Fibroblast of lung (primary cell): ENCODE data around the gene FBXL2. TPM values are rescaled to one million over a fixed set of nuclear protein-coding genes. Genes with fewer than 3 reads are reported as not detected.

Source experiments
- DNase-seq, 2 donors: peaks; one replicate each; pipeline versions ENCODE4 v3.0.0 to v3.0.0-alpha.2; 2010; ENCODE audit warnings: low read depth in 2 of 2
- H2AFZ ChIP-seq: 2 replicates; pipeline ENCODE4 v1.5.1; 2012; ENCODE audit warnings: low read length, control low read depth, inconsistent platforms
- H3K27ac ChIP-seq: 2 replicates; pipeline ENCODE4 v1.5.1; 2011; ENCODE audit warnings: low read length, control low read depth; ENCODE audit not compliant: insufficient read depth
- H3K27me3 ChIP-seq: 2 replicates; pipeline ENCODE4 v1.5.1; 2011; ENCODE audit warnings: mild to moderate bottlenecking, low read length; ENCODE audit not compliant: control insufficient read depth, insufficient read depth
- H3K36me3 ChIP-seq: 2 replicates; pipeline ENCODE4 v1.5.1; 2011; ENCODE audit warnings: low read length; ENCODE audit not compliant: control insufficient read depth, insufficient read depth
- H3K4me1 ChIP-seq: 2 replicates; pipeline ENCODE4 v1.5.1; 2011; ENCODE audit warnings: low read length; ENCODE audit not compliant: control insufficient read depth, insufficient read depth; ENCODE audit errors: extremely low read depth
- H3K4me2 ChIP-seq: 2 replicates; pipeline ENCODE4 v1.5.1; 2011; ENCODE audit warnings: low read length, control low read depth; ENCODE audit not compliant: insufficient read depth; ENCODE audit errors: extremely low read depth
- H3K4me3 ChIP-seq, 4 experiments: fragments of 200-600 bp in 1 of 4; sonication (generic) in 1 of 4; replicated peaks in 1 of 4; 2 replicates each; pipeline ENCODE4 v1.5.1; 2011 to 2016; ENCODE audit warnings: low read length in 4 of 4, low read depth in 3 of 4, mild to moderate bottlenecking in 3 of 4, control low read depth in 2 of 4, inconsistent platforms in 1 of 4, mixed read lengths in 1 of 4; ENCODE audit not compliant: insufficient read depth in 1 of 4; ENCODE audit errors: control extremely low read depth in 1 of 4
- H3K79me2 ChIP-seq: 2 replicates; pipeline ENCODE4 v1.5.1; 2012; ENCODE audit warnings: mild to moderate bottlenecking, low read length, inconsistent platforms; ENCODE audit not compliant: control insufficient read depth, insufficient read depth
- H3K9ac ChIP-seq: 2 replicates; pipeline ENCODE4 v1.5.1; 2011; ENCODE audit warnings: mild to moderate bottlenecking, low read length, control low read depth; ENCODE audit not compliant: insufficient read depth
- H3K9me3 ChIP-seq: 2 replicates; pipeline ENCODE4 v1.5.1; 2012; ENCODE audit warnings: low read depth, low read length; ENCODE audit not compliant: control insufficient read depth, insufficient read depth
- H4K20me1 ChIP-seq: 2 replicates; pipeline ENCODE4 v1.5.1; 2011; ENCODE audit warnings: low read length; ENCODE audit not compliant: control insufficient read depth, insufficient read depth; ENCODE audit errors: extremely low read depth
- EZH2 ChIP-seq: IDR thresholded peaks from 2 replicates; pipeline ENCODE4 v1.5.1; 2012; ENCODE audit warnings: low read length, control low read depth, mild to moderate bottlenecking; ENCODE audit errors: missing control alignments
- polyA minus RNA-seq: library from RNA; depleted of rRNA, polyadenylated mRNA; stranded (reverse); fragments of >200 nt; gene quantifications from 2 replicates; pipeline ENCODE4 v1.2.3, GENCODE V29; 2011; ENCODE audit warnings: low replicate concordance
- polyA plus RNA-seq, 2 donors: library from polyadenylated mRNA; depleted of rRNA in 1 of 2; stranded (reverse) in 1 of 2; unstranded in 1 of 2; fragments of >200 nt; gene quantifications; 2 replicates each; pipeline ENCODE4 v1.2.1, GENCODE V29; 2011 to 2012; ENCODE audit warnings: missing spikeins in 1 of 2
- total RNA-seq: library from RNA; depleted of rRNA; stranded (reverse); fragments of >200 nt; gene quantifications from 2 replicates; pipeline ENCODE4 v1.2.1, GENCODE V29; 2014
- TF ChIP-seq, protein P1 (sequence below), 2 donors: IDR thresholded peaks in 1 of 2; conservative IDR thresholded peaks in 1 of 2; 1 replicate in 1 of 2; 2 replicates in 1 of 2; pipeline ENCODE4 v1.5.1; 2011 to 2012; ENCODE audit warnings: low read length in 2 of 2, control low read depth in 1 of 2, inconsistent platforms in 1 of 2, low read depth in 1 of 2, mild to moderate bottlenecking in 1 of 2

FBXL2 gene, protein sequence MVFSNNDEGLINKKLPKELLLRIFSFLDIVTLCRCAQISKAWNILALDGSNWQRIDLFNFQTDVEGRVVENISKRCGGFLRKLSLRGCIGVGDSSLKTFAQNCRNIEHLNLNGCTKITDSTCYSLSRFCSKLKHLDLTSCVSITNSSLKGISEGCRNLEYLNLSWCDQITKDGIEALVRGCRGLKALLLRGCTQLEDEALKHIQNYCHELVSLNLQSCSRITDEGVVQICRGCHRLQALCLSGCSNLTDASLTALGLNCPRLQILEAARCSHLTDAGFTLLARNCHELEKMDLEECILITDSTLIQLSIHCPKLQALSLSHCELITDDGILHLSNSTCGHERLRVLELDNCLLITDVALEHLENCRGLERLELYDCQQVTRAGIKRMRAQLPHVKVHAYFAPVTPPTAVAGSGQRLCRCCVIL
- 8.7 and 16.2 TPM in 2 replicates for total RNA-seq
- polyA plus RNA-seq: 16.0 and 26.5 TPM in 2 replicates
- 8.4 and 13.3 TPM in 2 replicates for polyA plus RNA-seq (2012)
- 24.4 and 25.7 TPM in 2 replicates for polyA minus RNA-seq

DNA sequence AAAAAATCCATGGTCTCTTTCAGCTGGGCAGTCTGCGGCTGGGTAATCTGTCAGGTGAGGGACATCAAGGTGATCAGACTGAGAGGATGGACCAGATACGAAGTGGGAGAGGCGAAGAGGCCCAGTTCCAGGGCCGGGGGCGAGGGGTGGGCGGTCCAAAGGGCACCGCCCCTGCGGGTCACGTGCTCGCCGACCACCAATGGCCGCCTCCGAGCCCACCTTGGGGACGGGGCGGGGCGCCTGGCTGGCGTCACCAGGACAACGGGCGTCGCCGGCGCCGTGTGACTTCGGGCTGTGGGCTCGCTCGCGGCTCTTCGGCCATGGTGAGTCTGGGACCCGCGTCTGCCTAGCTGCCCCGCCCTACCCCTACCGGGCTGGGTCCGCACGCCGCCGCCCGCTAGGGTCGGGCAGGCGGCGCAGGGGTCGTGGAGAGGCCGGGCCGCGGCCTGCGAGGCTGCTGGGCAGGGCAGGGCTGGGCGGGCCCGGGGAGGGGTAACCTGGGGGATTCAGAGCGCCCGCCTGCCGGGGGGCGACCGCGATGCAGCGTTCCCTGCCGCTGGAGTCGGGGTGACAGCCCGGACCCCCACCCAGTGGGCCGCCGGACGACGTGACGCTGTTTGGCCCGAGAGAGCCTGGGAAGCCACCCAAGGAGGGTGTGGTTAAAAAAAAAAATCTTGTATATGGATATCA lies at the start of gene FBXL2:
Gene FBXL2, plus strand, starts transcription at position 250 of the 690 bp plus-strand sequence. Its CDS starts 71 bp downstream, at position 321.
- H3K9me3 ChIP-seq: no peaks in the 10 kb centered on the region

DNA sequence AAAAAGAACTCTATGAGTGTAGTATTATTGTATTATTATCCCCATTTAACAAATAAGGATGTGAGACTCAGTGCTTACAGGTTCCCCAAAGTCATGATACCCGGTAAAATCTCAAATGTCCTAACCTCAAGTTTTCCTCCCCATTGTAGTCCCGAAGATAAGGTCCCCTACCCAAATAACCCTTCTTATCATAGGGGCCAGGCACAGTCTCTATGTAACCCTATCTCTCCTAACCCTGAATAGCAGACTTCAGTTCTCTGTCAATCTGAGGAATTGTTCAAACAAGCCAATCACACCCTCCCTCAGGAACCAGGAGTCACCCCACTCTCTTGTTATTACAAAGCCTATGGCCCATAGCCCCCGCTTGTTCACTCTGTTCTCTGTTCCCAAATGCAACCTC lies 48.2 kb upstream of the FBXL2 start:
- H3K36me3 ChIP-seq: no peaks in the 10 kb centered on the region
- no peaks in the 10 kb centered on the region for H3K27me3 ChIP-seq
- no peak overlapping the region for H3K4me2 ChIP-seq
- no peak overlapping the region for H3K9ac ChIP-seq
- no peaks in the 10 kb centered on the region for H4K20me1 ChIP-seq
- no peak for DNase-seq
- TF ChIP-seq, protein P1, sequence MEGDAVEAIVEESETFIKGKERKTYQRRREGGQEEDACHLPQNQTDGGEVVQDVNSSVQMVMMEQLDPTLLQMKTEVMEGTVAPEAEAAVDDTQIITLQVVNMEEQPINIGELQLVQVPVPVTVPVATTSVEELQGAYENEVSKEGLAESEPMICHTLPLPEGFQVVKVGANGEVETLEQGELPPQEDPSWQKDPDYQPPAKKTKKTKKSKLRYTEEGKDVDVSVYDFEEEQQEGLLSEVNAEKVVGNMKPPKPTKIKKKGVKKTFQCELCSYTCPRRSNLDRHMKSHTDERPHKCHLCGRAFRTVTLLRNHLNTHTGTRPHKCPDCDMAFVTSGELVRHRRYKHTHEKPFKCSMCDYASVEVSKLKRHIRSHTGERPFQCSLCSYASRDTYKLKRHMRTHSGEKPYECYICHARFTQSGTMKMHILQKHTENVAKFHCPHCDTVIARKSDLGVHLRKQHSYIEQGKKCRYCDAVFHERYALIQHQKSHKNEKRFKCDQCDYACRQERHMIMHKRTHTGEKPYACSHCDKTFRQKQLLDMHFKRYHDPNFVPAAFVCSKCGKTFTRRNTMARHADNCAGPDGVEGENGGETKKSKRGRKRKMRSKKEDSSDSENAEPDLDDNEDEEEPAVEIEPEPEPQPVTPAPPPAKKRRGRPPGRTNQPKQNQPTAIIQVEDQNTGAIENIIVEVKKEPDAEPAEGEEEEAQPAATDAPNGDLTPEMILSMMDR (conservative IDR thresholded peaks at IDR 0.05 in 1 of 2, IDR thresholded peaks at IDR 0.05 in 1 of 2; ENCODE audit: low read depth in 1 of 2, low read length in 2 of 2): no peak
- TF ChIP-seq EZH2: no peak
- no peak overlapping the region for H3K27ac ChIP-seq
- H3K4me1 ChIP-seq: no peaks in the 10 kb centered on the region
- no peaks in the 10 kb centered on the region for H3K79me2 ChIP-seq
- no peak overlapping the region for H3K4me3 ChIP-seq
- H2AFZ ChIP-seq: no peak overlapping the region
- H3K9me3 ChIP-seq: no peaks in the 10 kb centered on the region

More for the DNA sequence above, at the start of gene FBXL2:
- peak within 1 kb of the TSS; percentile 87 for H3K4me2 ChIP-seq
- peak within 1 kb of the TSS; percentile 90 for H3K9ac ChIP-seq
- TF ChIP-seq, protein P1 (conservative IDR thresholded peaks at IDR 0.05 in 1 of 2, IDR thresholded peaks at IDR 0.05 in 1 of 2; ENCODE audit: low read depth in 1 of 2, low read length in 2 of 2): no peak
- no peak for TF ChIP-seq EZH2
- H3K4me3 ChIP-seq: peak within 1 kb of the TSS; percentile 67 to 80 (median 76)
- peak; percentile 65 to 70 for DNase-seq
- H3K27me3 ChIP-seq: no peaks in the 10 kb centered on the region
- H3K4me1 ChIP-seq: peaks cover 3% of the 10 kb centered on the region
- H3K36me3 ChIP-seq: no peaks in the 10 kb centered on the region
- H3K79me2 ChIP-seq: peaks cover 15% of the 10 kb centered on the region
- H4K20me1 ChIP-seq: no peaks in the 10 kb centered on the region
- peak within 1 kb of the TSS; percentile 80 for H3K27ac ChIP-seq
- H2AFZ ChIP-seq: peak within 1 kb of the TSS; percentile 61

DNA sequence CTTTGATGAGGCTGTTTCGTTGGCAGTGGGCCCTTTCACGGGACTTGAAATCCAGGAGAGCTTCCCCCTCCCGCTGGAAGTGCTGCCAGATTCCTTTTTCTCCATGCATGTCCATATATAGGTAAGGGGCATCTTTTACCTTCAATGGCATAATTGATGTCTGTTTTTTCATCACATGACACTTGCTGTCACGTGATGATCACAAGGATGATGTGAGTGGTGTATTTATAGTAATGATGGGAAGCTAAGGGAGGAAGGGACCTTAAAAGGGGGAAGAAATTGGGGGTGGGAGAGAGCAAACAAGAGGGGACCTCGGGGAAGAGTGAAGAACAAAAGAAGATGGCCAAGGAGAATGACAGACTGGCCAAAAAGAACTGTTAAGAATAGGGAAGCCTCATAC lies 47.3 kb upstream of the FBXL2 start:
- H2AFZ ChIP-seq: no peak overlapping the region
- no peak overlapping the region for H3K9ac ChIP-seq
- no peaks in the 10 kb centered on the region for H3K36me3 ChIP-seq
- H3K9me3 ChIP-seq: no peaks in the 10 kb centered on the region
- no peaks in the 10 kb centered on the region for H3K4me1 ChIP-seq
- no peak overlapping the region for H3K27ac ChIP-seq
- no peaks in the 10 kb centered on the region for H4K20me1 ChIP-seq
- no peak overlapping the region for H3K4me2 ChIP-seq
- H3K79me2 ChIP-seq: no peaks in the 10 kb centered on the region
- H3K4me3 ChIP-seq: no peak overlapping the region
- DNase-seq: no peak
- no peaks in the 10 kb centered on the region for H3K27me3 ChIP-seq
- TF ChIP-seq, protein P1 (conservative IDR thresholded peaks at IDR 0.05 in 1 of 2, IDR thresholded peaks at IDR 0.05 in 1 of 2; ENCODE audit: low read depth in 1 of 2, low read length in 2 of 2): no peak
- no peak for TF ChIP-seq EZH2
